Measurements from ENCODE around the gene TENM3.

TENM3 gene

GRCh38 chr4:182838535-182838934, 595.3 kb downstream of the TENM3 start:
- no peak for DNase-seq (ENCODE audit: low spot score)
- POLR2A ChIA-PET (ENCODE audit: low non-redundant PET) = no interaction called here
- no peak for TF ChIP-seq CTCF (conservative IDR thresholded peaks at IDR 0.05; ENCODE audit: low read depth)
- H3K27ac ChIP-seq = no peak overlapping the region
- CTCF ChIA-PET = interaction anchor here (0.6 kb wide), 2 partner anchors 157 to 197 kb away, joined by 3 to 4 read pairs; no protein-coding TSS in a partner anchor

GRCh38 chr4:182839256-182839655, 596.1 kb downstream of the TENM3 start:
- no peak for TF ChIP-seq CTCF (conservative IDR thresholded peaks at IDR 0.05; ENCODE audit: low read depth)
- DNase-seq (ENCODE audit: low spot score) = no peak
- ChIA-PET POLR2A (ENCODE audit: low non-redundant PET) (no interaction called here), CTCF (interaction anchor here (0.6 kb wide), 1 partner anchor 196 kb away, joined by 3 read pairs; no protein-coding TSS in a partner anchor)
- H3K27ac ChIP-seq = no peak overlapping the region

- POLR2A ChIA-PET (ENCODE audit: low non-redundant PET) = no interaction called here
- no peak overlapping the region for H3K27ac ChIP-seq
- TF ChIP-seq CTCF (conservative IDR thresholded peaks at IDR 0.05; ENCODE audit: low read depth) = no peak
- DNase-seq (ENCODE audit: low spot score) = no peak
- CTCF ChIA-PET = no interaction called here
Observed at GRCh38 chr4:182840108-182840507, 596.9 kb downstream of the TENM3 start.

GRCh38 chr4:182842104-182842600, 599.0 kb downstream of the TENM3 start:
- CTCF ChIA-PET = no interaction called here
- DNase-seq (ENCODE audit: low spot score) = no peak
- POLR2A ChIA-PET (ENCODE audit: low non-redundant PET) = no interaction called here
- no peak for TF ChIP-seq CTCF (conservative IDR thresholded peaks at IDR 0.05; ENCODE audit: low read depth)
- H3K27ac ChIP-seq = no peak overlapping the region

GRCh38 chr4:182842759-182843390, 599.7 kb downstream of the TENM3 start:
- TF ChIP-seq CTCF (conservative IDR thresholded peaks at IDR 0.05; ENCODE audit: low read depth) = no peak
- H3K27ac ChIP-seq = no peak overlapping the region
- ChIA-PET POLR2A (ENCODE audit: low non-redundant PET) (no interaction called here), CTCF (no interaction called here)
- no peak for DNase-seq (ENCODE audit: low spot score)

GRCh38 chr4:182843808-182844325, 600.7 kb downstream of the TENM3 start:
- peak; percentile 13 for DNase-seq (ENCODE audit: low spot score)
- POLR2A ChIA-PET (ENCODE audit: low non-redundant PET) = no interaction called here
- TF ChIP-seq CTCF (conservative IDR thresholded peaks at IDR 0.05; ENCODE audit: low read depth) = no peak
- CTCF ChIA-PET = no interaction called here
- H3K27ac ChIP-seq = no peak overlapping the region

All from RWPE1 (cell line).